ENCODE measurements around the gene FGD5. TPM values are rescaled to one million over a fixed set of nuclear protein-coding genes. Genes with fewer than 3 reads are reported as not detected.

The FGD5 gene
- total and polyA plus RNA-seq, 2 donors (not counting 1 experiment from before 2014, with no cell fraction given): 0.03 to 0.50 TPM

GRCh38 chr3:14839236-14839635, 20.5 kb downstream of the FGD5 start:
- DNase-seq (ENCODE audit: low read depth in 2 of 2): no peak
- Histone ChIP-seq H3K9me3 (ENCODE audit: control insufficient read depth, insufficient read depth, low read depth, low read length) (no peaks in the 10 kb centered on the region), H3K9ac (ENCODE audit: insufficient read depth, low read length) (no peak overlapping the region), H3K4me1 (ENCODE audit: control insufficient read depth, extremely low read depth, insufficient read depth, low read length) (no peaks in the 10 kb centered on the region), H3K36me3 (ENCODE audit: control insufficient read depth, insufficient read depth, low read length) (no peaks in the 10 kb centered on the region), H3K4me3 (replicated peaks in 1 of 4; ENCODE audit: control extremely low read depth in 1 of 4, insufficient read depth in 1 of 4, low read depth in 3 of 4, low read length in 4 of 4) (no peak overlapping the region), H3K27me3 (ENCODE audit: control insufficient read depth, insufficient read depth, low read length) (no peaks in the 10 kb centered on the region), H4K20me1 (ENCODE audit: control insufficient read depth, extremely low read depth, insufficient read depth, low read length) (no peaks in the 10 kb centered on the region), H3K27ac (ENCODE audit: insufficient read depth, low read length) (no peak overlapping the region), H2AFZ (ENCODE audit: low read length) (no peak overlapping the region), H3K79me2 (ENCODE audit: control insufficient read depth, insufficient read depth, low read length) (no peaks in the 10 kb centered on the region), H3K4me2 (ENCODE audit: extremely low read depth, insufficient read depth, low read length) (no peak overlapping the region)
- TF ChIP-seq, protein P1, sequence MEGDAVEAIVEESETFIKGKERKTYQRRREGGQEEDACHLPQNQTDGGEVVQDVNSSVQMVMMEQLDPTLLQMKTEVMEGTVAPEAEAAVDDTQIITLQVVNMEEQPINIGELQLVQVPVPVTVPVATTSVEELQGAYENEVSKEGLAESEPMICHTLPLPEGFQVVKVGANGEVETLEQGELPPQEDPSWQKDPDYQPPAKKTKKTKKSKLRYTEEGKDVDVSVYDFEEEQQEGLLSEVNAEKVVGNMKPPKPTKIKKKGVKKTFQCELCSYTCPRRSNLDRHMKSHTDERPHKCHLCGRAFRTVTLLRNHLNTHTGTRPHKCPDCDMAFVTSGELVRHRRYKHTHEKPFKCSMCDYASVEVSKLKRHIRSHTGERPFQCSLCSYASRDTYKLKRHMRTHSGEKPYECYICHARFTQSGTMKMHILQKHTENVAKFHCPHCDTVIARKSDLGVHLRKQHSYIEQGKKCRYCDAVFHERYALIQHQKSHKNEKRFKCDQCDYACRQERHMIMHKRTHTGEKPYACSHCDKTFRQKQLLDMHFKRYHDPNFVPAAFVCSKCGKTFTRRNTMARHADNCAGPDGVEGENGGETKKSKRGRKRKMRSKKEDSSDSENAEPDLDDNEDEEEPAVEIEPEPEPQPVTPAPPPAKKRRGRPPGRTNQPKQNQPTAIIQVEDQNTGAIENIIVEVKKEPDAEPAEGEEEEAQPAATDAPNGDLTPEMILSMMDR (conservative IDR thresholded peaks at IDR 0.05 in 1 of 2, IDR thresholded peaks at IDR 0.05 in 1 of 2; ENCODE audit: low read depth in 1 of 2, low read length in 2 of 2): no peak
- TF ChIP-seq EZH2 (IDR thresholded peaks at IDR 0.05; ENCODE audit: low read length, missing control alignments): no peak

- H3K27me3 ChIP-seq (ENCODE audit: control insufficient read depth, insufficient read depth, low read length): no peaks in the 10 kb centered on the region
- TF ChIP-seq EZH2 (IDR thresholded peaks at IDR 0.05; ENCODE audit: low read length, missing control alignments): no peak
- TF ChIP-seq, protein P1 (conservative IDR thresholded peaks at IDR 0.05 in 1 of 2, IDR thresholded peaks at IDR 0.05 in 1 of 2; ENCODE audit: low read depth in 1 of 2, low read length in 2 of 2): no peak
These were observed 23.1 kb downstream of the FGD5 start for GRCh38 chr3:14841836-14842235.

GRCh38 chr3:14842277-14842676, 23.5 kb downstream of the FGD5 start:
- Histone ChIP-seq H3K9me3 (ENCODE audit: control insufficient read depth, insufficient read depth, low read depth, low read length) (no peaks in the 10 kb centered on the region), H3K27me3 (ENCODE audit: control insufficient read depth, insufficient read depth, low read length) (no peaks in the 10 kb centered on the region), H2AFZ (ENCODE audit: low read length) (no peak overlapping the region), H3K4me2 (ENCODE audit: extremely low read depth, insufficient read depth, low read length) (no peak overlapping the region), H3K79me2 (ENCODE audit: control insufficient read depth, insufficient read depth, low read length) (no peaks in the 10 kb centered on the region), H3K27ac (ENCODE audit: insufficient read depth, low read length) (no peak overlapping the region), H3K9ac (ENCODE audit: insufficient read depth, low read length) (no peak overlapping the region), H3K4me1 (ENCODE audit: control insufficient read depth, extremely low read depth, insufficient read depth, low read length) (no peaks in the 10 kb centered on the region), H3K4me3 (replicated peaks in 1 of 4; ENCODE audit: control extremely low read depth in 1 of 4, insufficient read depth in 1 of 4, low read depth in 3 of 4, low read length in 4 of 4) (no peak overlapping the region), H4K20me1 (ENCODE audit: control insufficient read depth, extremely low read depth, insufficient read depth, low read length) (no peaks in the 10 kb centered on the region), H3K36me3 (ENCODE audit: control insufficient read depth, insufficient read depth, low read length) (no peaks in the 10 kb centered on the region)
- DNase-seq (ENCODE audit: low read depth in 2 of 2): no peak
- no peak for TF ChIP-seq EZH2 (IDR thresholded peaks at IDR 0.05; ENCODE audit: low read length, missing control alignments)
- TF ChIP-seq, protein P1 (conservative IDR thresholded peaks at IDR 0.05 in 1 of 2, IDR thresholded peaks at IDR 0.05 in 1 of 2; ENCODE audit: low read depth in 1 of 2, low read length in 2 of 2): no peak

More at GRCh38 chr3:14841836-14842235, 23.1 kb downstream of the FGD5 start:
- no peak overlapping the region for H3K27ac ChIP-seq (ENCODE audit: insufficient read depth, low read length)
- H3K79me2 ChIP-seq (ENCODE audit: control insufficient read depth, insufficient read depth, low read length): no peaks in the 10 kb centered on the region
- H3K9ac ChIP-seq (ENCODE audit: insufficient read depth, low read length): no peak overlapping the region
- no peaks in the 10 kb centered on the region for H3K9me3 ChIP-seq (ENCODE audit: control insufficient read depth, insufficient read depth, low read depth, low read length)
- H3K4me3 ChIP-seq (replicated peaks in 1 of 4; ENCODE audit: control extremely low read depth in 1 of 4, insufficient read depth in 1 of 4, low read depth in 3 of 4, low read length in 4 of 4): no peak overlapping the region
- no peak overlapping the region for H3K4me2 ChIP-seq (ENCODE audit: extremely low read depth, insufficient read depth, low read length)
- H2AFZ ChIP-seq (ENCODE audit: low read length): no peak overlapping the region
- no peak for DNase-seq (ENCODE audit: low read depth in 2 of 2)
- H3K36me3 ChIP-seq (ENCODE audit: control insufficient read depth, insufficient read depth, low read length): no peaks in the 10 kb centered on the region
- H4K20me1 ChIP-seq (ENCODE audit: control insufficient read depth, extremely low read depth, insufficient read depth, low read length): no peaks in the 10 kb centered on the region
- no peaks in the 10 kb centered on the region for H3K4me1 ChIP-seq (ENCODE audit: control insufficient read depth, extremely low read depth, insufficient read depth, low read length)
